Small intestine (tissue), 7 donors: Measurements from ENCODE around the gene GNPAT. TPM values are rescaled to one million over a fixed set of nuclear protein-coding genes. Genes with fewer than 3 reads are reported as not detected.
A peak's percentile ranks its signal among the peaks of the same experiment; 100 is the strongest.

ENCODE experiments used
- DNase-seq, 2 donors: peaks; one replicate each; pipeline versions ENCODE4 v3.0.0 to v3.0.0-alpha.2; 2013
- FAIRE-seq: peaks from 2 replicates; lab custom pipeline; 2012; peaks lifted over from hg19 to GRCh38; lab: Jason Lieb, UNC
- H3K27ac ChIP-seq, 3 donors: one replicate each; pipeline ENCODE4 v1.5.1; 2013; ENCODE audit warnings: low read length in 2 of 3, mild to moderate bottlenecking in 2 of 3, control low read depth in 1 of 3, inconsistent platforms in 1 of 3, low read depth in 1 of 3, moderate library complexity in 1 of 3
- H3K27me3 ChIP-seq, 3 donors: one replicate each; pipeline ENCODE4 v1.6.1; 2013; ENCODE audit warnings: low read length in 3 of 3, inconsistent platforms in 1 of 3; ENCODE audit not compliant: control insufficient read depth in 3 of 3, insufficient read depth in 3 of 3
- H3K36me3 ChIP-seq, 3 donors: one replicate each; pipeline ENCODE4 v1.6.1; 2013; ENCODE audit warnings: low read length in 3 of 3, inconsistent platforms in 1 of 3, low read depth in 1 of 3, mild to moderate bottlenecking in 1 of 3, moderate library complexity in 1 of 3; ENCODE audit not compliant: control insufficient read depth in 3 of 3, insufficient read depth in 2 of 3
- H3K4me1 ChIP-seq, 3 donors: one replicate each; pipeline ENCODE4 v1.6.1; 2013; ENCODE audit warnings: low read length in 2 of 3, inconsistent platforms in 1 of 3, low read depth in 1 of 3, mild to moderate bottlenecking in 1 of 3, moderate library complexity in 1 of 3; ENCODE audit not compliant: control insufficient read depth in 3 of 3, insufficient read depth in 2 of 3
- H3K4me3 ChIP-seq, 3 donors: one replicate each; pipeline ENCODE4 v1.5.1; 2013; ENCODE audit warnings: low read length in 3 of 3, control low read depth in 1 of 3, inconsistent platforms in 1 of 3, low read depth in 1 of 3, mild to moderate bottlenecking in 1 of 3, moderate library complexity in 1 of 3
- H3K9me3 ChIP-seq, 2 donors: one replicate each; pipeline ENCODE4 v1.6.1; 2013; ENCODE audit warnings: low read depth in 1 of 2, low read length in 1 of 2; ENCODE audit not compliant: control insufficient read depth in 2 of 2, insufficient read depth in 1 of 2
- WGBS, 3 donors: extraction: QIAGEN DNeasy Blood & Tissue Kit; methylation state at CpG; one replicate each; pipeline ENCODE4 v1.1.7; 2013; 5-methylcytosine and 5-hydroxymethylcytosine counted together
- polyA plus RNA-seq, 4 donors: library from polyadenylated mRNA; stranded (reverse) in 3 of 4; unstranded in 1 of 4; fragments of 200-250 nt in 3 of 4; fragments of 120-200 nt in 1 of 4; gene quantifications; one replicate each; pipeline versions ENCODE4 v1.2.1 to v1.2.3, GENCODE V29; 2013
- donor health status: healthy with polysubstance abuse.
- donor health status: control.
- donor health status: control.
- donor health status: Bipolar disorder and iron deficiency.
- donor health status: healthy.

Gene GNPAT
- polyA plus RNA-seq, 4 donors, result 43.4 to 69.4 (median 56.6) TPM

DNA sequence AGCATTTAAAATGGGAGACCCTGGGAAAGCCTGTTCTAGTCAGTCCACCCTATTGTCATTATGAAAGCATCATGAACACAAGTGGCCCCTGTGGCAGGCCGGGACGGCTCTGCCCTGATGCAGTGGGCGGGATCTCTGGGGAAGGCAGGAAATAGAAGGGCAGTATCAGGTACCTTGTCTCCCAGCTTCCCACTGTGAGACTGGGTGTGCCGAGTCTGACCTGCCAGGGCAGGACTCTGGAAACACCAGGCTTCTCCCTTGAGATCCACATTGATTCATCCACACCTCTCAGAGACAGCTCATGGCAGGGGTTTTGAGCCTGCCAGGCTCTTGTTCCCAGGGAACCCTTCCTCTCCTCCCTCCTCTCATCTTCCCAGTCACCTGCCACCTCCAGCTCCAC lies 24.5 kb upstream of the GNPAT start:
- H3K27me3 ChIP-seq, result no peaks in the 10 kb centered on the region
- no peak overlapping the region for H3K27ac ChIP-seq
- FAIRE-seq (no peak), DNase-seq (peak; percentile 71 to 80)
- no peaks in the 10 kb centered on the region for H3K9me3 ChIP-seq
- peaks cover 0 to 19% (median 0%) of the 10 kb centered on the region in 3 donors for H3K4me1 ChIP-seq
- H3K36me3 ChIP-seq, result peaks cover 0 to 1% (median 0%) of the 10 kb centered on the region in 3 donors
- 7 to 31% (median 22%) methylated on average over 4 of the region's 4 CpGs for WGBS, 3 donors
- H3K4me3 ChIP-seq, result no peak overlapping the region

DNA sequence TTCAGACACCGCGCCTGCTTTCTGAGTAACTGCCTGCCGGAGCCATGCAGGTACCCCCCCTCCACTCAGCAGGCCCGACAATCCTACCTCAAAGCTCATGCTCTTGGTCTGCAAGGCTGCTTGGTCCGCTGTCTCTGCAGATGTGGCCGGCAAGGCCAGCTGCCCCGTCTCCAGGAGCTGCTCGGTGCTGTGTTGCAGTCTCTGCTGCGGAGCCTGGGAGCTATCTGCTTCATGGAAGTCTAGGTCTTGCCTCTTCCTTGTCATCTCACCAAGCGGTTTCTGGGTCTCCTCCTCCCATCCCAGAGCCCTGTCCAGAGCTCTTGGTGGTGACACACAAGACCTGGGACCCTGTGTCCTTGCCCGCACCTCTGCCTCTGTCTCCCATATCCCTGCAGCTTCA lies 24.0 kb upstream of the GNPAT start:
- H3K9me3 ChIP-seq, result no peaks in the 10 kb centered on the region
- H3K4me1 ChIP-seq, result peaks cover 0 to 19% (median 0%) of the 10 kb centered on the region in 3 donors
- no peak overlapping the region for H3K27ac ChIP-seq
- H3K4me3 ChIP-seq, result no peak overlapping the region
- DNase-seq (no peak), FAIRE-seq (no peak)
- no peaks in the 10 kb centered on the region for H3K27me3 ChIP-seq
- 84 to 88% (median 85%) methylated on average over 11 of the region's 11 CpGs for WGBS, 3 donors
- H3K36me3 ChIP-seq, result peaks cover 0 to 2% (median 0%) of the 10 kb centered on the region in 3 donors

DNA sequence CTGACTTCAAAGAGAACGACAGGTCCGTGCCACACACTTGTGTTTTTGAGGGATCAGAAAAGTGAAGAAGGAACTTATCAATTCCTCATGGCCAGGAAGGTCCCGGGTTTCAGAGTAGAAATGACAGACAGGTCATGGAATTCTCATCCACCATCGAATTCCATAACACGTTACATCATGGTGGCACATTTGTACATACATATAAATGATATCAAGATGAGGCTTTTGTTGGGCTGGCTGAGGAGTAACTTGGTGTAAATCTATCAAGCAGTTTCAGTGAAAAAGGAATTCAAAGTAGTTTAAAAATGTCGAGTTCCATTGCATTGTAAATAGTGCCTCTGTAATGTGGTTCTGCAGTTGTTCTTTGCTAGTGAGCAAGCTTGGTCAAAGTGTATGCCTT lies 22.9 kb upstream of the GNPAT start:
- WGBS, 3 donors, result 78 to 86% (median 81%) methylated on average over 6 of the region's 6 CpGs
- Histone ChIP-seq H3K27me3 (no peaks in the 10 kb centered on the region), H3K9me3 (no peaks in the 10 kb centered on the region), H3K4me1 (peaks cover 0 to 13% (median 0%) of the 10 kb centered on the region in 3 donors), H3K4me3 (no peak overlapping the region), H3K36me3 (peaks cover 0 to 10% (median 3%) of the 10 kb centered on the region in 3 donors), H3K27ac (no peak overlapping the region)
- DNase-seq, result no peak
- no peak for FAIRE-seq

DNA sequence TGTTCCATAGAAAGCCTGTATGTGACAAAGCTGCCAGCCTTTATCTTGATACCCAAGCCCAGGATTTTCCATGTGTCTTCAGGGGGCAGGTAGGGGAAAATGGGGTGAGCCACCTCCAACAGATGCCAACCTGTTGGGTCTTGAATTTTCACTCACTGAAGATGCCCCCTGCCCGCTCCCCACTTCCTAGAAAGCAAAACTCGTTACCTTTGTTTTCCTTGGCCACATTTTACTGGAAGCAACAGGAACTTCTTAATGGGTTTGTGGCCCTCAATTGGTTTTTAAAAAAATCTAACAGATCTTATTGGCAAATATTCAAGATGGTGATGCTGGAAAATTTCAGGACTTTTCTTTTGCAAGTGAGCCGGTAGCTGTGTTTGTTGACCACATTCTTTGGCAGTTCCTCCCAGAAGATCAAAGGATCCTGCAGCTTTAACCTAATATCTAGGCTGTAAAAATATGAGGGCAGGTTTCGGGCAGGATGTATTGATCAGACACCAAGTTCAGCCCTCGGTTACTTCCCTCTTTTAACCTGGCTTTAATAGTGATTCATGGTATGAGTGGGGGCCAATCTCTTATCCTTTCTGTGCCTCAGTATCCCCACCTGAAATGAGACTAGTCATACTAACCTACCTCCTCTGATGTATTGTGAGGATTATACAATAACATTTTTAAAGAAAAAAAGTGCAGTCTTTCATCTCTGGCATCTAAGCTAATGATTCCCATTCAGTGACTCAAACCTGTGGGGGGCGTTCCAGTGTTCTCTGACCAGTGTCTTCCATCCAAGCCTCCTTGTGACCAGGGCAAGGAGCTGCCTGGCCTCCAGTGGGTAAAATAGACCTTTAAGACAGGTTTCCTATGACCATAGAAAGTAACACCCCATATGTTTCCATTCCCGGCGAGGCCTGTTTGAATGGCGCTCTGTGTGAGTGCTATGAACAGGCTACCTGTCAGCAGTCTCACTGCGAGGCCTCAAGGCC lies 21.3 kb upstream of the GNPAT start:
- DNase-seq (peak in 1 of 2 donors; percentile 31), FAIRE-seq (no peak)
- Histone ChIP-seq H3K4me1 (peaks cover 0 to 13% (median 0%) of the 10 kb centered on the region in 3 donors), H3K27me3 (no peaks in the 10 kb centered on the region), H3K4me3 (no peak overlapping the region), H3K9me3 (no peaks in the 10 kb centered on the region), H3K27ac (no peak overlapping the region), H3K36me3 (peaks cover 5 to 17% (median 7%) of the 10 kb centered on the region in 3 donors)
- 38 to 69% (median 51%) methylated on average over 10 of the region's 10 CpGs for WGBS, 3 donors

DNA sequence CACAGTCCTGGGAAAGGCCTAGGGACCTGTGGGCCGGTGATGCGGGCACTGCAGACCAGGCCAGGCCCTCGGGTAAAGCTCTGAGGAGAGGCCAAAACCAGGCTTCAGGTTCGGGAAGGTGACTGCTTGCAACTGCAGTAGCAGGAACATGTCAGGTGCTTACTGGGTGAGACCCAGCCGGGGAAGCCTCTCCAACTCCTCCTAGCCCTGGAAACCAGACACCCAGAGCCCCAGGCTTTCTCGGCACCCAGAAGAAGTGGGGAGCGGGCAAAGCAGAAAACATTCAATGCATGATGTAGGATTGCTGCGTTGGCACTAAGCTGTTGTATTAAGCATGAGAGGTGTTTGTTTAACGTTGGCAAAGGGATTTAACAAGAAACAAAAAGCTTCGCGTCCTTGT lies 20.2 kb upstream of the GNPAT start:
- no peaks in the 10 kb centered on the region for H3K27me3 ChIP-seq
- peaks cover 5 to 21% (median 12%) of the 10 kb centered on the region in 3 donors for H3K36me3 ChIP-seq
- no peak for FAIRE-seq
- DNase-seq, result no peak
- peaks cover 0 to 10% (median 0%) of the 10 kb centered on the region in 3 donors for H3K4me1 ChIP-seq
- no peaks in the 10 kb centered on the region for H3K9me3 ChIP-seq
- no peak overlapping the region for H3K4me3 ChIP-seq
- WGBS, 3 donors, result 88 to 92% (median 88%) methylated on average over 11 of the region's 11 CpGs
- no peak overlapping the region for H3K27ac ChIP-seq

DNA sequence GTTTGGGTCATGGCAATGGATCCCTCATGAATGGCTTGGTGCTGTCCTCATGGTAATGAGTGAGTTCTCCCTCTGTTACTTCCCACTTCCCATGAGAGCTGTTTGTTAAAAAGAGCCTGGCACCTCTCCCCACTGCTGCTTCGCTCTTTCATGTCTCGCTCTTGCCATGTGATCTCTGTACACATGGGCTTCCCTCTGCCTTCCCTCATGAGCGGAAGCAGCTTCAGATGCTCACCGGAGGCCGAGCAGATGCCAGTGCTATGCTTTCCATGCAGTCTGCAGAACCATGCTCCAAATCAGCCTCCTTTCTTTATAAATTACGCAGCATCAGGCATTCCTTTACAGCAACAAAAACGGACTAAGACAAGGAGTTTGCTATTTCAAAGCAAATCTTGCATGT lies 14.9 kb upstream of the GNPAT start:
- DNase-seq (no peak), FAIRE-seq (no peak)
- Histone ChIP-seq H3K4me1 (peaks cover 0 to 4% (median 0%) of the 10 kb centered on the region in 3 donors), H3K9me3 (no peaks in the 10 kb centered on the region), H3K27me3 (no peaks in the 10 kb centered on the region), H3K4me3 (no peak overlapping the region), H3K36me3 (peaks cover 14 to 53% (median 26%) of the 10 kb centered on the region in 3 donors), H3K27ac (no peak overlapping the region)
- WGBS, 3 donors, result 94 to 97% (median 95%) methylated on average over 7 of the region's 7 CpGs

DNA sequence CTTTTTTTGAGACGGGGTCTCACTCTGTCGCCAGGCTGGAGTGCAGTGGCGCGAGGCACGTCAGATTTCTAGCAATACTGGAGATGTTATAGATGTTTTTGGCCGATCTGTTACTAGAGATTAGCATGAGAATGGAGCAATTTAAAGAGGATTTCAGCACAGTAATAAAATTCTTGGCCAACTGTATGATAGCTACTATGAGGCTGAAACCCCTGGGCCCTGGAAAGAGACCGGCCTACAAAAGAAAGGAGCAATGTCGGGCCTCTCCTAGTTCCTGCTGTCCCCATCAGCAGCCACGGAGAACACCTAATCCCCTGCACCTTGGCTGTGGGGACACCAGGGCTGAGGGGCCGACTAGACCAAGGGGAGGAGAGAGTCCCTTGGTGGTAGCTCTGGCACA lies 9.5 kb upstream of the GNPAT start:
- Histone ChIP-seq H3K27me3 (no peaks in the 10 kb centered on the region), H3K4me1 (peaks cover 6 to 43% (median 11%) of the 10 kb centered on the region in 3 donors), H3K4me3 (no peak overlapping the region), H3K9me3 (no peaks in the 10 kb centered on the region), H3K27ac (peak overlapping the region in 1 of 3 donors; percentile 81), H3K36me3 (peaks cover 3 to 35% (median 10%) of the 10 kb centered on the region in 3 donors)
- 88 to 91% (median 90%) methylated on average over 10 of the region's 10 CpGs for WGBS, 3 donors
- DNase-seq, result no peak
- FAIRE-seq, result no peak

DNA sequence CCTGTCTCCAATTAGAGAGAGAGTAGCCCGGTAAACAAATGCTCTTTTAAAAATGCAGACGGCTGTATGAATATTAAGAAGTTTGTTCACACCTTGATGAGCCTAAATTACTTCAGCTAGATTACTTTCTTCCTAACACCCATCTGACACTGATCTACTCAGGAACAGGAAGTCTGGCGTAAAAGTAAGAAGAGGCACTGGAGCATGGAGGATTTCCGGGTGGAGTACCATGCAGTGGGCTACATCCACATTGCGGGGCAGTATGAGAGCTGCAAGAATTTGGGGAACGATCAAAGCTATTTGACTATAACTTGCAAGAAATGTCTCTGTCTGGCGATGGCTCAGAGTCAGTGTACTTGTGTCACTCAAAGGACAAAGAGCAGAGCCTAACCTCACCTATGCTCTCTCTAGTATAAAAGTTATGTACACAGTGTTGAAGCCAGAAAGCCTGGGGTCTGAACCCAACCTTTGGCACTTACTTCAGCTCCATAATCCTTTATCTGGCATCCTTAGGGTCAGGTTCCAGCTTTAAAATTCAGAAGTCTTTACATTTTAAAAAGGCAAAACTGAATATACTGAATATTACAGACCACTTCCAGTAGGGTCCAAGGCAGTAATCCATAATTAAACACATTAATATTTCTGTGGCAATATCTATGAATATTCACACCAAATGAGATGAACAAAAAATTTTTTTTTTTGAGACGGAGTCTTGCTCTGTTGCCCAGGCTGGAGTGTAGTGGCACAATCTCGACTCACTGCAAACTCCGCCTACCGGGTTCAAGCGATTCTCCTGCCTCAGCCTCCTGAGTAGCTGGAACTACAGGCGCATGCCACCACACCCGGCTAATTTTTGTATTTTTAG lies 7.9 kb upstream of the GNPAT start:
- DNase-seq (peak; percentile 80 to 88), FAIRE-seq (no peak)
- Histone ChIP-seq H3K4me1 (peaks cover 6 to 49% (median 22%) of the 10 kb centered on the region in 3 donors), H3K27ac (peak overlapping the region; percentile 0 to 81 (median 65)), H3K27me3 (no peaks in the 10 kb centered on the region), H3K9me3 (no peaks in the 10 kb centered on the region), H3K36me3 (peaks cover 7 to 39% (median 16%) of the 10 kb centered on the region in 3 donors), H3K4me3 (peak overlapping the region in 1 of 3 donors; percentile 26)
- 13 to 72% (median 39%) methylated on average over 14 of the region's 14 CpGs for WGBS, 3 donors
